GM21619 (cell line): ENCODE data around the gene PHYH.

ENCODE experiments used
- ATAC-seq: cut with Tn5 transposase; IDR thresholded peaks from one replicate; pipeline ENCODE4 v1.9.1; 2021; ENCODE audit not compliant: unreplicated experiment

The PHYH gene

GRCh38 chr10:13231190-13231589 lies 68.7 kb downstream of the PHYH start:
- no peak for ATAC-seq
